MM.1S (cell line): ENCODE data around the gene IVD.

Experiments
- DNase-seq: peaks from one replicate; pipeline ENCODE4 v3.0.0-alpha.2; 2015
- H2AFZ ChIP-seq: fragments of 300-600 bp; sonication (generic); 2 replicates; pipeline ENCODE4 v1.6.0; 2016; ENCODE audit warnings: antibody characterized with exemption, low read length
- H3F3A ChIP-seq: fragments of 300-600 bp; sonication (generic); 2 replicates; pipeline ENCODE4 v1.6.1; 2016; ENCODE audit warnings: mild to moderate bottlenecking, antibody characterized with exemption, low read length, moderate library complexity, mixed read lengths; ENCODE audit not compliant: insufficient read depth
- H3K27ac ChIP-seq: fragments of 300-600 bp; sonication (generic); 2 replicates; pipeline ENCODE4 v1.5.1; 2016; ENCODE audit warnings: mild to moderate bottlenecking, low read length
- H3K27me3 ChIP-seq: fragments of 300-600 bp; sonication (generic); replicated peaks from 2 replicates; pipeline ENCODE4 v1.6.0; 2016; ENCODE audit warnings: low read length; ENCODE audit not compliant: insufficient read depth
- H3K36me3 ChIP-seq: fragments of 300-600 bp; sonication (generic); replicated peaks from 2 replicates; pipeline ENCODE4 v1.6.1; 2016; ENCODE audit warnings: mild to moderate bottlenecking, low read length, mixed read lengths; ENCODE audit not compliant: insufficient read depth
- H3K4me1 ChIP-seq: fragments of 300-600 bp; sonication (generic); 2 replicates; pipeline ENCODE4 v1.6.1; 2016; ENCODE audit warnings: low read length, mixed read lengths
- H3K4me2 ChIP-seq: fragments of 300-600 bp; sonication (generic); 2 replicates; pipeline ENCODE4 v1.6.0; 2016; ENCODE audit warnings: low read depth, low read length
- H3K4me3 ChIP-seq: fragments of 300-600 bp; sonication (generic); 2 replicates; pipeline ENCODE4 v1.5.1; 2016; ENCODE audit warnings: low read length, mixed read lengths
- H3K79me2 ChIP-seq: fragments of 300-600 bp; sonication (generic); 2 replicates; pipeline ENCODE4 v1.6.1; 2016; ENCODE audit warnings: mixed run types, low read length, mixed read lengths
- H3K9ac ChIP-seq: fragments of 300-600 bp; sonication (generic); 2 replicates; pipeline ENCODE4 v1.6.1; 2016; ENCODE audit warnings: low read length, mixed read lengths
- H3K9me2 ChIP-seq: fragments of 300-600 bp; sonication (generic); replicated peaks from 2 replicates; pipeline ENCODE4 v1.6.1; 2016; ENCODE audit warnings: mild to moderate bottlenecking, low read length, mixed read lengths; ENCODE audit not compliant: insufficient read depth
- H3K9me3 ChIP-seq: fragments of 300-600 bp; sonication (generic); replicated peaks from 2 replicates; pipeline ENCODE4 v1.6.1; 2016; ENCODE audit warnings: mild to moderate bottlenecking, low read length, mixed read lengths; ENCODE audit not compliant: insufficient read depth
- H4K20me1 ChIP-seq: fragments of 300-600 bp; sonication (generic); 2 replicates; pipeline ENCODE4 v1.6.1; 2016; ENCODE audit warnings: mild to moderate bottlenecking, low read length, moderate library complexity, mixed read lengths; ENCODE audit not compliant: insufficient read depth
- EZH2 ChIP-seq: fragments of 300-600 bp; sonication (generic); optimal IDR thresholded peaks from 2 replicates; pipeline ENCODE3; 2017; ENCODE audit warnings: low read depth, mild to moderate bottlenecking, antibody characterized with exemption, low read length, mixed read lengths
- EZH2phosphoT487 ChIP-seq: fragments of 300-600 bp; sonication (generic); IDR thresholded peaks from 2 replicates; pipeline ENCODE4 v1.6.1; 2018; ENCODE audit warnings: antibody characterized with exemption, low read length
- TF ChIP-seq, protein P1 (sequence below): fragments of 300-600 bp; sonication (generic); IDR thresholded peaks from 2 replicates; pipeline ENCODE4 v1.5.1; 2016; ENCODE audit warnings: antibody characterized with exemption, low read length, mixed read lengths

Gene IVD

GRCh38 chr15:40465939-40466338 is 60.3 kb downstream of the IVD start:
- no peaks in the 10 kb centered on the region for H3K79me2 ChIP-seq
- H3K27ac ChIP-seq = no peak overlapping the region
- no peak overlapping the region for H2AFZ ChIP-seq
- TF ChIP-seq, protein P1, sequence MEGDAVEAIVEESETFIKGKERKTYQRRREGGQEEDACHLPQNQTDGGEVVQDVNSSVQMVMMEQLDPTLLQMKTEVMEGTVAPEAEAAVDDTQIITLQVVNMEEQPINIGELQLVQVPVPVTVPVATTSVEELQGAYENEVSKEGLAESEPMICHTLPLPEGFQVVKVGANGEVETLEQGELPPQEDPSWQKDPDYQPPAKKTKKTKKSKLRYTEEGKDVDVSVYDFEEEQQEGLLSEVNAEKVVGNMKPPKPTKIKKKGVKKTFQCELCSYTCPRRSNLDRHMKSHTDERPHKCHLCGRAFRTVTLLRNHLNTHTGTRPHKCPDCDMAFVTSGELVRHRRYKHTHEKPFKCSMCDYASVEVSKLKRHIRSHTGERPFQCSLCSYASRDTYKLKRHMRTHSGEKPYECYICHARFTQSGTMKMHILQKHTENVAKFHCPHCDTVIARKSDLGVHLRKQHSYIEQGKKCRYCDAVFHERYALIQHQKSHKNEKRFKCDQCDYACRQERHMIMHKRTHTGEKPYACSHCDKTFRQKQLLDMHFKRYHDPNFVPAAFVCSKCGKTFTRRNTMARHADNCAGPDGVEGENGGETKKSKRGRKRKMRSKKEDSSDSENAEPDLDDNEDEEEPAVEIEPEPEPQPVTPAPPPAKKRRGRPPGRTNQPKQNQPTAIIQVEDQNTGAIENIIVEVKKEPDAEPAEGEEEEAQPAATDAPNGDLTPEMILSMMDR = no peak
- TF ChIP-seq EZH2phosphoT487 = no peak
- TF ChIP-seq EZH2 = no peak
- no peak overlapping the region for H3K4me3 ChIP-seq
- no peaks in the 10 kb centered on the region for H4K20me1 ChIP-seq
- peaks cover 15% of the 10 kb centered on the region for H3K4me1 ChIP-seq
- no peaks in the 10 kb centered on the region for H3K9me2 ChIP-seq
- no peaks in the 10 kb centered on the region; the same call in 1 of the 2 replicates for H3K36me3 ChIP-seq
- H3K9ac ChIP-seq = no peak overlapping the region
- DNase-seq = no peak
- no peaks in the 10 kb centered on the region for H3K9me3 ChIP-seq
- peaks cover 6% of the 10 kb centered on the region for H3F3A ChIP-seq
- H3K27me3 ChIP-seq = no peaks in the 10 kb centered on the region
- H3K4me2 ChIP-seq = no peak overlapping the region

DNA sequence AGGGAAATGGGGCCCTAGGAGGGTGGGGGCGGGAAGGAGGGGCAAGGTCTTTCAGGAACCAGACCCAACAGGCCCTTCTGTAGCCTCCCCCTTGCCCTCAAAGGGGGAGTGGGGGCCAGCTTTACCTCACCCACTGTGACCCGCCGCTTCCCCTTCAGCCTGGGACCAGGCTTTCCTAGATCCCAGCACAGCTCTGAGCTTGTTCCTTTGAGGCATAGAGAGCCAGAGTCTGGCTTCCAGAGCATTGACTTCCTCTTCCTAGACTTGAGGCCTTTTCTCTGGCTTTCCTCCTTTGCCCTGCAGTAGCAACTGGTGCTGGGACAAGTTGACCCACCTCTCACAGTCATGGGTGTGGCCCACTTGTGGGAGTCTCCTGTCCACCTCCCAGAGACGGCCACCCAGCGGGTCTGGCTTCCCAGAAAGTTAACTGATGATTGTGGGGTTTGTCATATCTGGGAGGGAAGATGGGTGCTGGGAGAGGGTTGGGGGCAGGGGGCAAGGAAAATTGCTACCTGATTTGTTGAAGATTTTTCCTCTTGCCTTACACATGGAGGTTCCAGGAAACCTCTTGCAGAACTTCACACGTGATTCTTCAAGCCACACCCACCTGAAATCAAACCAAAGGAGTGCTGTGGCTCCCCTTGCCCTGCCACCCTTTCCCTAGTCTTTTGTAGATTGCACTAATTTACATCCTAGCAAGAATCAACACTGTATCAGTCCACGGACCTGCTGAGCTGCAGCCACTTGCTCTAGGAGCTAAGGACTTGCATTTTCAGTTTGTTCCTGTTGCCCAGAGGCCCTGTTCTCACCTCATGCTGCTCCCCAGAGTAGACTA is 61.0 kb downstream of the IVD start:
- H3K9ac ChIP-seq = no peak overlapping the region
- H2AFZ ChIP-seq = no peak overlapping the region
- no peaks in the 10 kb centered on the region for H3K27me3 ChIP-seq
- H3K4me1 ChIP-seq = peaks cover 15% of the 10 kb centered on the region
- H3K36me3 ChIP-seq = no peaks in the 10 kb centered on the region; the same call in 1 of the 2 replicates
- no peak overlapping the region for H3K27ac ChIP-seq
- H3K79me2 ChIP-seq = no peaks in the 10 kb centered on the region
- no peak overlapping the region for H3K4me2 ChIP-seq
- H3F3A ChIP-seq = peaks cover 6% of the 10 kb centered on the region
- no peaks in the 10 kb centered on the region for H4K20me1 ChIP-seq
- H3K9me3 ChIP-seq = no peaks in the 10 kb centered on the region
- no peaks in the 10 kb centered on the region for H3K9me2 ChIP-seq
- no peak overlapping the region for H3K4me3 ChIP-seq
- DNase-seq = no peak
- no peak for TF ChIP-seq EZH2
- TF ChIP-seq, protein P1 = no peak

- TF ChIP-seq EZH2 (no peak), EZH2phosphoT487 (no peak)
- TF ChIP-seq, protein P1 = no peak
- Histone ChIP-seq H3K27me3 (no peaks in the 10 kb centered on the region), H2AFZ (no peak overlapping the region), H3K4me2 (no peak overlapping the region), H3K4me1 (peaks cover 15% of the 10 kb centered on the region), H3K9me3 (no peaks in the 10 kb centered on the region), H3K79me2 (0 out of 2 replicates have a peak, but pooled peaks cover 4% of the 10 kb centered on the region), H3K4me3 (no peak overlapping the region), H4K20me1 (no peaks in the 10 kb centered on the region), H3K27ac (no peak overlapping the region), H3F3A (peaks cover 6% of the 10 kb centered on the region), H3K36me3 (no peaks in the 10 kb centered on the region; the same call in 1 of the 2 replicates), H3K9me2 (no peaks in the 10 kb centered on the region), H3K9ac (no peak overlapping the region)
- no peak for DNase-seq
Measured at GRCh38 chr15:40467261-40467615, 61.6 kb downstream of the IVD start.
